ENCODE results near the gene BHLHE41. TPM values are rescaled to one million over a fixed set of nuclear protein-coding genes. Genes with fewer than 3 reads are reported as not detected.
A peak's percentile ranks its signal among the peaks of the same experiment; 100 is the strongest.

BHLHE41 gene
- total and polyA plus RNA-seq, 10 donors = 7.2 to 46.9 (median 24.4) TPM

GRCh38 chr12:26134540-26134939 is 9.7 kb upstream of the BHLHE41 start:
- Histone ChIP-seq H3K9me3 (no peaks in the 10 kb centered on the region), H3K4me1 (peaks cover 0 to 27% (median 10%) of the 10 kb centered on the region in 6 donors), H3K27ac (no peak overlapping the region), H3K36me3 (no peaks in the 10 kb centered on the region), H3K27me3 (replicated peaks in 1 of 7) (peaks cover 0 to 26% (median 0%) of the 10 kb centered on the region in 7 donors), H3K4me3 (no peak overlapping the region)
- DNase-seq = no peak
- intact Hi-C loops (cut with DNase I; ENCODE audit: low total_unique reads) = no loop called here
- TF ChIP-seq CTCF (IDR thresholded peaks at IDR 0.05 in 8 of 11, conservative IDR thresholded peaks at IDR 0.05 in 3 of 11) = no peak
- no peak for TF ChIP-seq POLR2A (IDR thresholded peaks at IDR 0.05)
- TF ChIP-seq POLR2AphosphoS5 (IDR thresholded peaks at IDR 0.05) = no peak

DNA sequence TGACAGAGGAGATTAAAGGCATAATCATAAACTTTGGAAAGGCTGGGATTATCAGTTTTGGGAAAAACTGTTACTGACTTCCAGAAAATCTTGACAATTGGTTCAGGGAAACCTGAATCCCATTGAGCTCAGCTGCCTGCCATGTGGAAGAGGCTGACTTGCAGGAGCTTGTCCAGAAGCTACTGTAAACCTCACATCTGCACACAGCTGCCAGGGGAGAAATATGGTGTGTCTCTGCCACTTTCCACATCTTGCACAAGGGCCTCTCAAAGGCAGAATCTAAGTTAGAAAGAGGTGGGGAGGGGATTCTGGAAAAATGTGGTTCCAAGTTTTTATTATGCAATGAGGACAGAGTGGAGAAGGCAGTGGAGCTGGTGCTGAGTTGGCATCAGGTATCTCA is 8.7 kb upstream of the BHLHE41 start:
- TF ChIP-seq CTCF (IDR thresholded peaks at IDR 0.05 in 8 of 11, conservative IDR thresholded peaks at IDR 0.05 in 3 of 11) (no peak), POLR2A (IDR thresholded peaks at IDR 0.05) (no peak), POLR2AphosphoS5 (IDR thresholded peaks at IDR 0.05) (no peak)
- Histone ChIP-seq H3K36me3 (no peaks in the 10 kb centered on the region), H3K4me3 (no peak overlapping the region), H3K27me3 (replicated peaks in 1 of 7) (peaks cover 0 to 35% (median 0%) of the 10 kb centered on the region in 7 donors), H3K27ac (no peak overlapping the region), H3K4me1 (peaks cover 0 to 27% (median 10%) of the 10 kb centered on the region in 6 donors), H3K9me3 (no peaks in the 10 kb centered on the region)
- DNase-seq = no peak
- intact Hi-C loops (cut with DNase I; ENCODE audit: low total_unique reads) = no loop called here

GRCh38 chr12:26132866-26133265 is 8.0 kb upstream of the BHLHE41 start:
- TF ChIP-seq POLR2A (IDR thresholded peaks at IDR 0.05) (no peak), CTCF (IDR thresholded peaks at IDR 0.05 in 8 of 11, conservative IDR thresholded peaks at IDR 0.05 in 3 of 11) (no peak), POLR2AphosphoS5 (IDR thresholded peaks at IDR 0.05) (no peak)
- H3K36me3 ChIP-seq = no peaks in the 10 kb centered on the region
- intact Hi-C loops (cut with DNase I; ENCODE audit: low total_unique reads) = no loop called here
- 57 to 78% (median 76%) methylated on average over 1 of the region's 1 CpG for WGBS, 5 donors
- DNase-seq = no peak
- H3K9me3 ChIP-seq = no peaks in the 10 kb centered on the region
- peaks cover 0 to 27% (median 10%) of the 10 kb centered on the region in 6 donors for H3K4me1 ChIP-seq
- peaks cover 0 to 42% (median 6%) of the 10 kb centered on the region in 7 donors for H3K27me3 ChIP-seq (replicated peaks in 1 of 7)
- no peak overlapping the region for H3K4me3 ChIP-seq
- no peak overlapping the region for H3K27ac ChIP-seq

GRCh38 chr12:26131936-26132335 is 7.1 kb upstream of the BHLHE41 start:
- H3K4me3 ChIP-seq = no peak overlapping the region
- no peaks in the 10 kb centered on the region for H3K9me3 ChIP-seq
- no peak for DNase-seq
- intact Hi-C loops (cut with DNase I; ENCODE audit: low total_unique reads) = no loop called here
- TF ChIP-seq CTCF (IDR thresholded peaks at IDR 0.05 in 8 of 11, conservative IDR thresholded peaks at IDR 0.05 in 3 of 11) (no peak), POLR2AphosphoS5 (IDR thresholded peaks at IDR 0.05) (no peak), POLR2A (IDR thresholded peaks at IDR 0.05) (no peak)
- WGBS, 5 donors = 83 to 97% (median 91%) methylated on average over 1 of the region's 1 CpG
- peaks cover 0 to 51% (median 13%) of the 10 kb centered on the region in 7 donors for H3K27me3 ChIP-seq (replicated peaks in 1 of 7)
- peaks cover under 1 to 31% (median 14%) of the 10 kb centered on the region in 6 donors for H3K4me1 ChIP-seq
- peak overlapping the region in 2 of 8 donors; percentile 8 to 41 for H3K27ac ChIP-seq
- H3K36me3 ChIP-seq = no peaks in the 10 kb centered on the region

Measured in spleen (tissue), 11 donors.